ENCODE measurements around the gene SEPTIN11.

Gene SEPTIN11

DNA sequence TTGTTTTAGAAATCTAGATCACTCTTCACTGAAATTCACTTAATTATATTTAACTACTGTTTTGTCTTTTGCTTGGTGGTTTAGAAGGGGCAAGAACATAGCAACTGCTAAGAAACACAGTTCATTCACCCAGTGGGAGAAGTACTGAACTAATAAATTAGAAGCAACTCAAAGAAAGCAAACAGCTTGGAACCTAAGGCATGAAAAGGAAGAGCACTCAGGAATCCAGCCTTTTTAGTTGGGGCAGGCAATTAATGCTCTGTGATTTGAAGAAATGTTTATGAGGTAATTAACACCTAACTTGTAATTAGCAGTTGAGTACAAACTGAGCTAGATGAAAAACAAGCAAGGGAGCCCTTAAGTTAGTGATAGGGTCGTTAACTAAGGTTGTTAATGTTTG, 22.8 kb downstream of the SEPTIN11 start:
- H3K4me3 ChIP-seq (ENCODE audit: low read depth, low read length) = no peak overlapping the region
- DNase-seq (ENCODE audit: low read depth) = no peak

DNA sequence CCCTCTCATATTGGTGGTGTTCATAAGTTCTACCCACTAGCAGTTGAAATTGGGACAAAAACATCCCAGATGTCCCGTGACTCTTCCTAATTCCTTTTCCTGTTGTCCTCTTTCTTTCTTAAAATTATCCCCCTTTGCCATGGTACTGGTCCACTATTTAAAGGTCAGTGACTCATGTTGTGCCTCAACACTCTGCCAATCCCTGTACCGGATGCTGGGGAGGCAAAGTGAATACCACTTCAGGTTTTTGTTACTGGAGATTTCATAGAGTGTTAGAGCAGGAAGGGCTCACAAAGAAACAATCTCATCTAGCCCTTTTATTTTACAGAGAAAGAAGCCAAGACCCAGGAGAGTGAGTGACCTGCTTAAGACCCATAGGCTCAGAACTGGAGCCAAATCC, 24.6 kb downstream of the SEPTIN11 start:
- no peak overlapping the region for H3K4me3 ChIP-seq (ENCODE audit: low read depth, low read length)
- no peak for DNase-seq (ENCODE audit: low read depth)

- no peak overlapping the region for H3K4me3 ChIP-seq (ENCODE audit: low read depth, low read length)
- no peak for DNase-seq (ENCODE audit: low read depth)
These were observed 27.6 kb downstream of the SEPTIN11 start for GRCh38 chr4:76977113-76977512.

DNA sequence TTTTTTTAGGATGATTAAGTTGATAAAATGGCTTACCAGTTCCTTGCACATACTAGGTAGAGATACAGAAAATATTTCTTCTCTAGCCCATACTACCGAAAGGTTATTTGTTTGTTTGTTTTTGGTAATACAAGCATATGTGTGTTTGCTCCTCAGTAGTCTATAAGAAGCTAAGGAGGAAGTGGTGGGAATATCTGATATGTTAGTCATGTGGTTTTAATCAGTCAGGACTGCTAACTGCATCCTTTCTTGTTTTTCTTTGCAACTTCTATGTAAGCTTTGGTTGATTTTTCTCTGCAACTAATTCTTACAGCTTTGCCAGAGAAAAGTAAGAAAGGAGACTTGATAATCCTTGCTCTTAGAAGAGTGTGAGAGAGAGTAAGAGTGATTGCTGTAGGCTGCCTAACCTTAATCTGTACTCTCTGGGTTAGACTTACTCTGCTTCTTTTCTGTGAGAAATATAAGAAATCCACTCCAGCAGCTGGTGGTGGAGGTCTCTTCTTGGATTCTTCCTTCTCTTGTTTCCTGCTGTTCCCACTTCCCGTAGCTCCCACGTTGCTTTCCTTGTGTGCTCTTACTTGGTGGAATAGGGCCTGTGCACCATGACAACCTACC, 28.3 kb downstream of the SEPTIN11 start:
- DNase-seq (ENCODE audit: low read depth) = peak; percentile 55
- H3K4me3 ChIP-seq (ENCODE audit: low read depth, low read length) = no peak overlapping the region

GRCh38 chr4:76979236-76979635, 29.7 kb downstream of the SEPTIN11 start:
- H3K4me3 ChIP-seq (ENCODE audit: low read depth, low read length) = no peak overlapping the region
- DNase-seq (ENCODE audit: low read depth) = no peak

DNA sequence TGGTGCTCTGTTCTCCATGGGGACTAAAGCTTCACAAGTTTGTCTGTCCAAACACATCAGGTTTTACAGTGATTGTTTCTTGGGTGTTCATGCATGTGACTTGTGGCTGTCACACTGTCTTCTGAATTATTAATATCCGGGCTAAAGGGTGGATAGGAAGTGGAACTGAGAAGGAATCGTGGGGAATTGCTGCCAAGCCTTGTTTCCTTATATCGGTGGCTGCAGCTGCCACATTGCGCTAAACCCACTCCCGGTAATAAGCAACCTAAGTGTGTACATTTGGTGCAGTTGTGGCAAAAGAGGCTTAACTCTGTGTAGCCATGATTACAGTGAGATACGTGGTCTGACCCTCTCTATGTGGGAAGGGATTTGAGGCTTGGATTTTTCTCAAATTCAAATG, 30.7 kb downstream of the SEPTIN11 start:
- no peak for DNase-seq (ENCODE audit: low read depth)
- H3K4me3 ChIP-seq (ENCODE audit: low read depth, low read length) = no peak overlapping the region

- no peak overlapping the region for H3K4me3 ChIP-seq (ENCODE audit: low read depth, low read length)
- DNase-seq (ENCODE audit: low read depth) = peak; percentile 75
These were observed 32.1 kb downstream of the SEPTIN11 start for GRCh38 chr4:76981644-76982043.

DNA sequence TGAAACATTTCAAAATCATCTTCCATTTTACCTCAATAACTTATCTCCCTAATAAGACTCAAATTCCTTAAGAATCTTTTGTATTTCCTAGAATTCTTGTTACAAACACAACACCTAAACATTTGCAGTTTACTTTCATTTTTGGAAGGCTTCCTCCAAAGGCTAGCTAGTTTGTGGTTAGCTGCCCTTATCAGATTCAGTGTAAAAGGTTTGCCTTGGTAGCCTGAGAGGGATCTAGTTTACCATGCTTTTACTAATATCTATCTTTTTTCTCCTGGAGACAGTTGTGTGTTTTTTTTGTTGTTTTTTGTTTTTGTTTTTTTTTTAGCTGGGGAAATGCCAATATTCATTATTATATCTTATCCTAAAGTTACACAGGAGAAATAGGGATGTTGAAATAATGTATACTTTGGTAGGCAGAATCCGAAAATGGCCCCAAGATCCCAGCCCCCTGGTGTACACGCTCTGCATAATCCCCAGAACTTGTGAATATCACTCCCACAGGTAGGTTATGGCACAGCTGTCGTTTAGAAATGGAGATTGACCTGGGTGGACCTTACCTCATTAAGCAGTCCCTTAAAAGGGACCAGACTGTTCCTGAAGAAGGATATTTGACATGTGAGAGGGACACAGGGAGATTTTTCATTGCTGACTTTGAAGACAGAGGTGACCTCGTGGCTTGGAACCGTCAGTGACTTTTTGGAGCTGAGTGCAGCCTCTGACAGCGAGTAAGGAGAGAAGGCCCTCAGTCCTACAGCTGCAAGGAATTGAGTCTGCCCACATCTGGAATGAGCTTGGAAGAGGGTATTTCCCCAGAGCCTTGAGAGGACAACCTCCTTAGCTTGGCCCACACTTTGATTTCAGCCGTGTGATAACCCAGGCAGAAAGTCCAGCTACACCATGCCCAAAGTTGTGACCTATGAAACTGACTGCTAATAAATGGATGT, 33.4 kb downstream of the SEPTIN11 start:
- no peak overlapping the region for H3K4me3 ChIP-seq (ENCODE audit: low read depth, low read length)
- no peak for DNase-seq (ENCODE audit: low read depth)

DNA sequence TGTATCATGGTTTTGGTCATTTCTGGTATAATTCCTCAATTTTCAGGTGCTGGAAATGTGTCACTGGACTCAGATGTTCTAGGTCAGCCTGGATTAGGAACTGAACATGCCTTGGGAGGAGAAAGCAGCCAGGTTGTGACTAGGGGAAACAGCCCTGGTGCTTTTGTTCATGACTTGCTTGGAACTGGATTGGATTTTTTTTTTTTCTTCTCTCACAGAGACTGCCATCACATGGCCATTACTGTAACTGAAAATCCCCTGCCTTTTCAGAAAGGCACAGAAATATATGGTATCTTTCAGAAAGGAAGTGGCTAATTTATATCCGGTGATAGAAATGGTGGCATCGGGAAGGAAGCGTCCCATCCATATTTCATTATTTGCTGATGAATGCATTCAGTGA, 34.6 kb downstream of the SEPTIN11 start:
- H3K4me3 ChIP-seq (ENCODE audit: low read depth, low read length) = peak overlapping the region; percentile 8
- no peak for DNase-seq (ENCODE audit: low read depth)

DNA sequence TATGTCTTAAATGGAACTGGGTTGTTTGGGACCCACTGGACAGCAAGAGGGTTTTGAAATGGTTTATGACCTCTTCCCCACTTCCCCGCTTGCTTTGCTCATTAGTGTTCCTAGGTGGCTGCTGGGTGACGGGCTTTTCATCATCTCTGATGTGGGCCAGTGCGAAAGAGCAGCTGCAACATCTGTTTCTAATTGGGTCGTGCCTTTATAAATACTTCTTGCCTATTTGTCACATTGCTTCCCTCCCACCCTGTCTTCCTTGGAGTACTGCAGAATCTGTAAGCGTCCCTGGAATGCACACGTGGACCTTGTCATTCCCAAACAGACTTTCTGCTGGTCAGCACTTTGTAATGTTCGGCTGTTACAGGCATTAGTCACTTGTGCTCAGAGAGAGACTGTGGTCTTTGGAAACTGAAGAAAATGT, 35.2 kb downstream of the SEPTIN11 start:
- DNase-seq (ENCODE audit: low read depth) = peak; percentile 100

GRCh38 chr4:76987153-76987591, 37.6 kb downstream of the SEPTIN11 start:
- peak; percentile 98 for DNase-seq (ENCODE audit: low read depth)
- H3K4me3 ChIP-seq (ENCODE audit: low read depth, low read length) = peak overlapping the region; percentile 35

More for the DNA sequence above, 35.2 kb downstream of the SEPTIN11 start:
- peak overlapping the region; percentile 8 for H3K4me3 ChIP-seq (ENCODE audit: low read depth, low read length)

DNA sequence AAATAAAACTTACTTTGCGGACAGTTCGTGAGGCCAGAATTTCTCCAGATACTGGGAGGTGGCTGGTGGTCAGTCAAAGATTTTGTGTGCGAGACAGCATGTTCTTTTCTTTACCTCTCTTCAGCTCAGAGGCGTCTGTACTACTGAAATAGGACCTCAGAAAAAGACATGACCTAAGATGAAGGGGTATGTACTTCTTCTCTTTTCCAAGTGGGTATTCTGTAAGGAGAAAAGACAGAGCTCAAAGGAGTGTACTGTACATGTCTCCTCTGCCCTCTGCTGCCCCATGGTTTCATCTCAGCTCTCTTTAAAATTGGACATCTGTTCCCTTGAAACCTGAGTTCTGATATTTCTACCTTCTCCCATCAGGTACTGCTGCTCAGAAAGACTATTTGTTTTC, 38.1 kb downstream of the SEPTIN11 start:
- DNase-seq (ENCODE audit: low read depth) = peak; percentile 72
- H3K4me3 ChIP-seq (ENCODE audit: low read depth, low read length) = peak overlapping the region; percentile 35

GRCh38 chr4:76989391-76990061, 40.0 kb downstream of the SEPTIN11 start:
- no peak for DNase-seq (ENCODE audit: low read depth)
- no peak overlapping the region for H3K4me3 ChIP-seq (ENCODE audit: low read depth, low read length)

DNA sequence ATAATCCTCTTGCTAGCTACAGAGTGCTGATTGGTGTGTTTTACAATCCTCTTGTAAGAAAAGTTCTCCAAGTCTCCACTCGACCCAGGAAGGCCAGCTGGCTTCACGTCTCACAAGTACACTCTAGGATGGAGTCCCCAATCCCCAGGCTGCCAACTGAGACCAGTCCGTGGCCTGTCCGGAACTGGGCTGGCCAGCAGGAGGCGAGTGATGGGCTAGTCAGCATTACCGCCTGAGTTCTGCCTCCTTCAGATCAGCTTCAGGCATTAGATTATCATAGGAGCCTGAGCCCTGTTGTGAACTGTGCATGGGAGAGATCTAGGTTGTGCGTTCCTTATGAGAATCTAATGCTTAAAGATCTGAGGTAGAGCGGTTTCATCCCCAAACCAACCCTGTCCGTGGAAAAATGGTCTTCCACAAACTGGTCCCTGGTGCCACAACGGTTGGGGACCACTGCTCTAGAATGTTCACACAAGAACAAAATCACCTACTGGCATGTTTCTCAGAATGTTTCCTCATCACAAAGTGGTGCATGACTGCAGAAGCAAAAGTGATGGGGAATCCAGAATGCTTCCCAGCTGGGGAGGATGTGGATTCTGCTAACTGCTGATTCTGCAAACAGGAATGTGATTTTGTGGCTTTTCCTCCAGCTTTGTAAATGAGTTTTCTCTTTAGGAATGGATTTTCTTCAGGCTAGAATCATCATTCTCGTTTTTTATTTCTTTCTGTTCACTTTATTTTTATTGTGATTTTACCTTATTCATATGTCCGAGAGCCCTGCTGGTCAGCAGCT, 40.9 kb downstream of the SEPTIN11 start:
- H3K4me3 ChIP-seq (ENCODE audit: low read depth, low read length) = no peak overlapping the region
- DNase-seq (ENCODE audit: low read depth) = peak; percentile 87

DNA sequence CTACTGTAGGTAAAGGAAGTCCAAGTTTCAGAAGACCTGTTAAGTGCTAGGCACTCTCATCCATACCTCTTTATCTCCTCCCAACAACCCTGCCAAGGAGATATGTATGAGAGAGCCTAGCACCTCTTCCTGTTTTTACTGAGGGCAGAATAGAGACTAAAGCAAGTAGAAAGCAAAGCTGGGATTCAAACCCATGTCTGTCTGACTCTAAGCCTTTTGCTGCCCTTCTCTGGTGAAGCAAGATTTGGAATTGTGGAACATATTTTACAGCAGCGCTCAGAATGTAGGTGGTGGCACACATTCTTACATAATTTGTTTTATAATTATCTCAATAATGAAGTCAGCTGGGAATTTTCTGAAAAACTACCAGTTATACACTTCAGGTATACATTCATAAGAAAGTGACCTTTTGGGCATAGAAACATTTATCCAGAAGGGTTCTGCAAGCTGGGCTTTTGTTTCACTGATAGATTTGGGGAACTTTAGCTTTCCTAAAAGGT, 41.7 kb downstream of the SEPTIN11 start:
- DNase-seq (ENCODE audit: low read depth) = no peak
- H3K4me3 ChIP-seq (ENCODE audit: low read depth, low read length) = no peak overlapping the region

DNA sequence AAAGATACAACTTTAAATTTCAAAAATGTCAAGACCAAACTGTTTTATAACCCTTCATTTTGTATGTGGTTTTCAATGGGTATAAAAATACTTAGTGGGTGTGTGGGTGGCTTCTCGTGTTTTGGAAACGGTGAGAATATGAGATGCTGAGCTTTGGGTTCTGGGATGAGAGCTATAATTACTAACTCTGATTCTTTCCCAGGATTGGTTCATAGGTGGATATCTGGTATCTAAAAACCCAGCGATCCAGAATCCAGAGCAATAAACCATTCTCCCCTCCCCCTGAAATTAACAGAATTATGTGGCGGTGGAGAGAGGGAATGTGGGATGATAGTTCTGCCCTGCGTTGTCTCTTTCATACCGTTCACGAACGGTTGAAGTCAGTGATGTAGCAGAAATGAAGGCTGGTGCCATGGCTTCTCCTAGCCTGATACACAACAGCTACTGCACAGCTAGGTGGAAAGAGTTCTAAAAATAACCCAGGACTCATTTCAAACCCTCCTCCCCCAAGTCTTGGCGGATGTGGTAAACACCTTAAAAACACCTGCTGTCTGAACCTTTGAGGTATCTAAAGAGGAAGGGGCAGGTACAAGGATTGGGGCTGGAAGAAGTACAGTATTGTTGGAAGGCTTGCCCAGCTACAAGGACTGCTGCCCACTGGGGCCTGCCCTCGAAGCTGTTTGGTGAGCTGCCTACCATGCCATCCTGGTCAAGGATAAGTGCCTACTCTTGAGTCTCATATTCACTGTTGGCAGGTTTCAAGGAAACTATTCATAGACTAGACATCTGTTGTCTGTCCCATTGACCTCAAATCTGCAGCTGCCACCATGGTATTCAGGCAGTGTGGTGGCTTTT, 44.5 kb downstream of the SEPTIN11 start:
- DNase-seq (ENCODE audit: low read depth) = no peak
- H3K4me3 ChIP-seq (ENCODE audit: low read depth, low read length) = no peak overlapping the region

DNA sequence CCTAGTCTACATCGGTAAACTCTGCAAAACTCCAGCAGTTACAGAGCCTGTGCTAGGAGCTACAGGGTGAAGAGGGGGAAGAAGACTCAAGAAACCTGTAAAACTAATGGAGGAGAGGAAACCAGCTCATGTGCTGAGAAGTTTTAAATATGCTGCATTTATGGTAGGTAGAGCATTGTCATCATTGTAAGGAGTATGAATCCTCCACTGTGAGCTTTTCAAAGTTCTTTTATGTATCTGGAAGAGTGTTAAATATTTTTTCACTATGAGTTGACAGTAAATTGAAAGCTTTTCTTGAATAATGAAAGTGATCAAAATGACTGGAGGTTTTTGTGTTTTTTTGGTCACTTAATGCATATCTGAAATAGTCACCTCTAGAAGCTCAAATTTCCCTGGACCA, 46.2 kb downstream of the SEPTIN11 start:
- no peak overlapping the region for H3K4me3 ChIP-seq (ENCODE audit: low read depth, low read length)
- DNase-seq (ENCODE audit: low read depth) = no peak

DNA sequence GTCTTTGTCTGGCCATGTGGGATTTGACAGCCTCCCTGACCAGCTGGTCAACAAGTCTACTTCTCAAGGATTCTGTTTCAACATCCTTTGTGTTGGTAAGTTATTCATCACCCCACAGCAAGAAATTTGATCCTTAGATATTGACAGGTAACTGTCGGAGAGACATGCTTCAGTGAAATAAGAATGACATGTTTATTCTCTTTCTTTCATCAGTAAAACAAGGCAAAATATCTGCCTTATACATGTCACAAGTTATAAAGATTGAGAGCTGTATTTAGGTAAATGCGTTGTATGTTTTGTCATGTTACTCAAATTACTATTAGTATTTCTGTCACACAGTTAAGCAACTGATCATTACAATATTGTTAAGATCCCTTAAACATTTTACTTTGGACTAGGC, 46.9 kb downstream of the SEPTIN11 start:
- H3K4me3 ChIP-seq (ENCODE audit: low read depth, low read length) = no peak overlapping the region
- DNase-seq (ENCODE audit: low read depth) = no peak
